ENCODE data around the gene OGT. TPM values are rescaled to one million over a fixed set of nuclear protein-coding genes. Genes with fewer than 3 reads are reported as not detected.

Gene OGT
- total RNA-seq (2022) (190 and 211 TPM in 2 replicates), Bru-seq, nascent RNA (percentile 95 among the genes with signal in this experiment), BruChase-seq, experiment 1, labeled RNA remaining after a 2-hour chase (percentile 98 among the genes with signal in this experiment), BruChase-seq, experiment 2, labeled RNA remaining after a 6-hour chase (percentile 98 among the genes with signal in this experiment)
- long read RNA-seq, full-length matches to known transcripts: 11 of 68 reads
- long read RNA-seq, partial matches to known transcripts: 43 of 68 reads
- long read RNA-seq, other reads (novel, unspliced or antisense): 14 of 68 reads

DNA sequence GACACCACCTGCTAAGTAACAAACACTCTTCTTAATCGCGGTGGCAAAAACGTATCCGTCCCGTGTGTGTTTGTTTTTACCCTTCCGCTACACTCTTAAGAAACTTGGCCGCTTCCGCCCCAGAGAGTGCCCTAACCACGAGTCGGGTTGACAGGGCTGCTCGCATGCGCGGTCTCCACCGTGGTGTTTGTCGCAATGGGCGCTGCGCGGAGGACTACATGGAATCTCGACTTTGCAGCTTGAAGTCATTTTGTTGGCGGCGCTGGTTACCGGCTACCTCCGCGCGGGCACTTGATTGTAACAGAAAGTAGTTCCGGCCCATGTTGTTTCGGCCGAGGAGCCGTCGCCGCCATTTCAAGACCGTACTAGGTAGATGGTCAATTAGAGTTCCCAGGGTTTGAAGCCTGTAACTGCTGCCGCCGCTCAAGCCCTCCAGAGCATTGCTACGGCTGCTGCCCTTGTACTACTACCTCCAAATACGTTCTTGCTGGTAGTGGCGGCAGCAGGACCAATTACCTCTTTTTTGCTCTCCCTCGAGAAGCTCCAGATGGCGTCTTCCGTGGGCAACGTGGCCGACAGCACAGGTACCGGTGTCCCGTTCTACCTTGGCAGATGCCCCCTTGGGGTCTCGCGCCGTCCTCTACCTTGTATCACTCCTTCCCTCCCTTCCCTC is at the start of gene OGT:
Gene OGT (plus strand): TSS at position 352 of the 673 bp plus-strand sequence. CDS start 196 bp downstream, at position 548.
- H3K4me1 ChIP-seq: peaks cover 7% of the 10 kb centered on the region; the same call in 1 of the 2 replicates
- peak within 1 kb of the TSS; percentile 89 for H3K4me3 ChIP-seq (ENCODE audit: low read depth, low read length)
- CTCF ChIA-PET: no interaction called here
- H3K27ac Mint-ChIP-seq (ENCODE audit: unreplicated experiment): peak within 1 kb of the TSS; percentile 99
- no peaks in the 10 kb centered on the region for H3K9me3 ChIP-seq
- H3K27me3 ChIP-seq (replicated peaks; ENCODE audit: control insufficient read depth, insufficient read depth, low read length): no peaks in the 10 kb centered on the region
- H3K9me3 Mint-ChIP-seq (ENCODE audit: unreplicated experiment): no peaks in the 10 kb centered on the region
- peak within 1 kb of the TSS; percentile 99 for H3K4me3 Mint-ChIP-seq (ENCODE audit: unreplicated experiment)
- peaks cover 34% of the 10 kb centered on the region for H3K36me3 Mint-ChIP-seq (ENCODE audit: insufficient read depth, unreplicated experiment)
- no peaks in the 10 kb centered on the region; the same call in 1 of the 2 replicates for H3K36me3 ChIP-seq (ENCODE audit: control insufficient read depth, insufficient read depth, low read length)
- POLR2A ChIA-PET: interaction anchor here (0.6 to 1.0 kb wide), 5 partner anchors 11 to 1055 kb away, joined by 3 to 5 read pairs (median 4); partner anchors contain the start of genes NONO and TAF1
- DNase-seq: peak; percentile 92 to 95
- TF ChIP-seq, protein P1, sequence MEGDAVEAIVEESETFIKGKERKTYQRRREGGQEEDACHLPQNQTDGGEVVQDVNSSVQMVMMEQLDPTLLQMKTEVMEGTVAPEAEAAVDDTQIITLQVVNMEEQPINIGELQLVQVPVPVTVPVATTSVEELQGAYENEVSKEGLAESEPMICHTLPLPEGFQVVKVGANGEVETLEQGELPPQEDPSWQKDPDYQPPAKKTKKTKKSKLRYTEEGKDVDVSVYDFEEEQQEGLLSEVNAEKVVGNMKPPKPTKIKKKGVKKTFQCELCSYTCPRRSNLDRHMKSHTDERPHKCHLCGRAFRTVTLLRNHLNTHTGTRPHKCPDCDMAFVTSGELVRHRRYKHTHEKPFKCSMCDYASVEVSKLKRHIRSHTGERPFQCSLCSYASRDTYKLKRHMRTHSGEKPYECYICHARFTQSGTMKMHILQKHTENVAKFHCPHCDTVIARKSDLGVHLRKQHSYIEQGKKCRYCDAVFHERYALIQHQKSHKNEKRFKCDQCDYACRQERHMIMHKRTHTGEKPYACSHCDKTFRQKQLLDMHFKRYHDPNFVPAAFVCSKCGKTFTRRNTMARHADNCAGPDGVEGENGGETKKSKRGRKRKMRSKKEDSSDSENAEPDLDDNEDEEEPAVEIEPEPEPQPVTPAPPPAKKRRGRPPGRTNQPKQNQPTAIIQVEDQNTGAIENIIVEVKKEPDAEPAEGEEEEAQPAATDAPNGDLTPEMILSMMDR (IDR thresholded peaks at IDR 0.05; ENCODE audit: insufficient read depth in 1 of 2, low read depth in 1 of 2, low read length in 1 of 2, severe bottlenecking in 1 of 2, unreplicated experiment in 1 of 2): no peak
- intact Hi-C loops (cut with micrococcal nuclease; ENCODE audit: unreplicated experiment): loop anchor here (1.0 to 5.0 kb wide), 2 partner anchors 41 to 166 kb away; partner anchors contain the start of gene TAF1
- no peaks in the 10 kb centered on the region for H3K27me3 Mint-ChIP-seq (ENCODE audit: insufficient read depth, unreplicated experiment)
- no TSS peak for BruUV-seq (replicated peaks)
- H3K4me1 Mint-ChIP-seq (ENCODE audit: low read depth, unreplicated experiment): no peaks in the 10 kb centered on the region

DNA sequence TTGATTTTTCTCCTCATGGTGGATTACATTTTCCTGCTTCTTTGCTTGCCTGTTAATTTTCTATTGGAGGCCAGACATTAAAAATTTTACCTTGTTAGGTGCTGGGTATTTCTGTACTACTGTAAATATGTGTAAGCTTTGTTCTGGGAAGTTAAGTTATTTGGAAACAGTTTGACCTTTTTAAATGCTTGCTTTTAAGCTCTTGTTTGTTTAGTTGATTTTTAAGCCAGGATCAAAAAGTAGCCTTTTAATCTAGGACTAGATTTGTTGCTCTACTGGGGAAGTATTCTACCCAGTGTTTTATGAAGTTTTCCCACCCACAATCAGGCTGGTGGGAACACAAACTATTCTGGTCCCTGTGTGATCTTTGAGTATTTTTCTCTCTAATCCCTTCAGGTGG is 45.1 kb upstream of the OGT start:
- Histone ChIP-seq H3K4me3 (ENCODE audit: low read depth, low read length) (no peak overlapping the region), H3K36me3 (ENCODE audit: control insufficient read depth, insufficient read depth, low read length) (no peaks in the 10 kb centered on the region), H3K9me3 (no peaks in the 10 kb centered on the region), H3K4me1 (no peaks in the 10 kb centered on the region), H3K27me3 (replicated peaks; ENCODE audit: control insufficient read depth, insufficient read depth, low read length) (no peaks in the 10 kb centered on the region)
- no TSS peak for BruUV-seq (replicated peaks)
- TF ChIP-seq, protein P1 (IDR thresholded peaks at IDR 0.05; ENCODE audit: insufficient read depth in 1 of 2, low read depth in 1 of 2, low read length in 1 of 2, severe bottlenecking in 1 of 2, unreplicated experiment in 1 of 2): no peak
- H3K27me3 Mint-ChIP-seq (ENCODE audit: insufficient read depth, unreplicated experiment): no peaks in the 10 kb centered on the region
- intact Hi-C loops (cut with micrococcal nuclease; ENCODE audit: unreplicated experiment): no loop called here
- peaks cover 15% of the 10 kb centered on the region for H3K36me3 Mint-ChIP-seq (ENCODE audit: insufficient read depth, unreplicated experiment)
- ChIA-PET CTCF (no interaction called here), POLR2A (no interaction called here)
- no peaks in the 10 kb centered on the region for H3K9me3 Mint-ChIP-seq (ENCODE audit: unreplicated experiment)
- no peak overlapping the region for H3K4me3 Mint-ChIP-seq (ENCODE audit: unreplicated experiment)
- H3K4me1 Mint-ChIP-seq (ENCODE audit: low read depth, unreplicated experiment): no peaks in the 10 kb centered on the region
- no peak for DNase-seq
- no peak overlapping the region for H3K27ac Mint-ChIP-seq (ENCODE audit: unreplicated experiment)

DNA sequence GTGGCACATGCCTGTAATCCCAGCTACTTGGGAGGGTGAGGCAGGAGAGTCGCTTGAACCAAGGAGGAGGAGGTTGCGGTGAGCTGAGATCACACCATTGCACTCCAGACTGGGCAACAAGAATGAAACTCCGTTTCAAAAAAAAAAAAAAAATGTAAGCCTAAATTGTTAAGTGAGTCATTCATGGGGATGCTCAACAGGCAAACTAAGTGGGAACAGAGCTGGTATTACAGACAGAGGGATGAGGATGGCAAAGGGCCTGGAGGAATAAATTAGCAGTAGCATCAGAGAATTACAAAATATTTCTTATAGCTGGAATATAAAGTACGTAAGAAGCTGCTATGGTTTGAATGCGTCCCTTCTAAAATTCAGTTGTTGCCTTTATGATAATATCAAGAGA is 43.4 kb upstream of the OGT start:
- H3K4me3 ChIP-seq (ENCODE audit: low read depth, low read length): no peak overlapping the region
- Mint-ChIP-seq H3K27me3 (ENCODE audit: insufficient read depth, unreplicated experiment) (no peaks in the 10 kb centered on the region), H3K9me3 (ENCODE audit: unreplicated experiment) (no peaks in the 10 kb centered on the region), H3K4me1 (ENCODE audit: low read depth, unreplicated experiment) (no peaks in the 10 kb centered on the region), H3K36me3 (ENCODE audit: insufficient read depth, unreplicated experiment) (peaks cover 15% of the 10 kb centered on the region), H3K27ac (ENCODE audit: unreplicated experiment) (no peak overlapping the region), H3K4me3 (ENCODE audit: unreplicated experiment) (no peak overlapping the region)
- DNase-seq: no peak
- intact Hi-C loops (cut with micrococcal nuclease; ENCODE audit: unreplicated experiment): no loop called here
- no peaks in the 10 kb centered on the region for H3K4me1 ChIP-seq
- POLR2A ChIA-PET: no interaction called here
- no peaks in the 10 kb centered on the region for H3K9me3 ChIP-seq
- H3K27me3 ChIP-seq (replicated peaks; ENCODE audit: control insufficient read depth, insufficient read depth, low read length): no peaks in the 10 kb centered on the region
- TF ChIP-seq, protein P1 (IDR thresholded peaks at IDR 0.05; ENCODE audit: insufficient read depth in 1 of 2, low read depth in 1 of 2, low read length in 1 of 2, severe bottlenecking in 1 of 2, unreplicated experiment in 1 of 2): no peak
- CTCF ChIA-PET: interaction anchor here (0.7 kb wide), 1 partner anchor 181 kb away, joined by 5 read pairs; no protein-coding TSS in a partner anchor
- BruUV-seq (replicated peaks): no TSS peak
- no peaks in the 10 kb centered on the region for H3K36me3 ChIP-seq (ENCODE audit: control insufficient read depth, insufficient read depth, low read length)
